D341Med (cell line): ENCODE data around the gene TMEM132A.
A peak's percentile ranks its signal among the peaks of the same experiment; 100 is the strongest.
"Not testable (repeated sequence)": the region's sequence is repeated elsewhere in the genome, so short reads cannot be mapped to it uniquely, and the experiment has no call there.

ENCODE experiments used
- DNase-seq: peaks from one replicate; pipeline ENCODE4 v3.0.0; 2012; ENCODE audit warnings: low spot score

TMEM132A gene

GRCh38 chr11:60905047-60905446, 19.2 kb upstream of the TMEM132A start:
- DNase-seq: no peak

GRCh38 chr11:60905551-60906113, 18.6 kb upstream of the TMEM132A start:
- no peak for DNase-seq

- peak; percentile 96 for DNase-seq
Measured at GRCh38 chr11:60906132-60906972, 17.9 kb upstream of the TMEM132A start, which contains the start of gene PRPF19. Gene PRPF19, minus strand, starts transcription at chr11:60906585. Its CDS starts 203 bp downstream, at chr11:60906382.

- no peak for DNase-seq
Measured at GRCh38 chr11:60908803-60909202, 15.5 kb upstream of the TMEM132A start.

- not testable (repeated sequence) for DNase-seq
Measured at GRCh38 chr11:60909680-60910280, 14.5 kb upstream of the TMEM132A start.

- no peak for DNase-seq
Measured at GRCh38 chr11:60910281-60910687, 14.0 kb upstream of the TMEM132A start.

GRCh38 chr11:60910711-60911380, 13.4 kb upstream of the TMEM132A start:
- DNase-seq: no peak

- DNase-seq: no peak
Measured at GRCh38 chr11:60912223-60912850, 11.9 kb upstream of the TMEM132A start.

- DNase-seq: no peak
Measured at GRCh38 chr11:60912851-60913528, 11.3 kb upstream of the TMEM132A start.

GRCh38 chr11:60913793-60914632, 10.2 kb upstream of the TMEM132A start, which contains the start of gene TMEM109:
Gene TMEM109, plus strand, starts transcription at chr11:60914158. Its CDS starts 5,536 bp downstream, at chr11:60919694.
- DNase-seq: peak; percentile 93

GRCh38 chr11:60914633-60915247, 9.5 kb upstream of the TMEM132A start:
- DNase-seq: peak; percentile 72

GRCh38 chr11:60915248-60915914, 8.9 kb upstream of the TMEM132A start:
- no peak for DNase-seq

GRCh38 chr11:60916669-60917206, 7.5 kb upstream of the TMEM132A start:
- DNase-seq: no peak

GRCh38 chr11:60917267-60917666, 7.0 kb upstream of the TMEM132A start:
- no peak for DNase-seq

GRCh38 chr11:60918251-60918938, 5.9 kb upstream of the TMEM132A start:
- DNase-seq: no peak

GRCh38 chr11:60918939-60919265, 5.4 kb upstream of the TMEM132A start:
- DNase-seq: no peak

- DNase-seq: no peak
Measured at GRCh38 chr11:60919320-60919719, 4.9 kb upstream of the TMEM132A start.

GRCh38 chr11:60919956-60920355, 4.3 kb upstream of the TMEM132A start:
- DNase-seq: no peak

- no peak for DNase-seq
Measured at GRCh38 chr11:60921259-60921658, 3.0 kb upstream of the TMEM132A start.
